ENCODE measurements around the gene CDHR3. TPM values are rescaled to one million over a fixed set of nuclear protein-coding genes. Genes with fewer than 3 reads are reported as not detected.

CDHR3 gene
- total and polyA plus RNA-seq, 2 donors (not counting 3 experiments of a cell fraction or from before 2014, with no cell fraction given): 0.46 to 2.3 TPM

- no peaks in the 10 kb centered on the region for H3K9me1 ChIP-seq (replicated peaks; ENCODE audit: control insufficient read depth, extremely low read depth, insufficient read depth, low read length)
- no peak for TF ChIP-seq FOS (IDR thresholded peaks at IDR 0.05; ENCODE audit: borderline replicate concordance, insufficient read depth, low read length)
- no peak for TF ChIP-seq MYC (IDR thresholded peaks at IDR 0.05; ENCODE audit: low read depth, low read length)
- TF ChIP-seq POLR2AphosphoS5 (IDR thresholded peaks at IDR 0.05; ENCODE audit: insufficient read depth, low read depth, low read length): no peak
- no peak for TF ChIP-seq POLR2A (IDR thresholded peaks at IDR 0.05; ENCODE audit: low read depth, low read length)
- TF ChIP-seq MAX (IDR thresholded peaks at IDR 0.05; ENCODE audit: insufficient read depth, insufficient read length): no peak
- TF ChIP-seq, protein P1, sequence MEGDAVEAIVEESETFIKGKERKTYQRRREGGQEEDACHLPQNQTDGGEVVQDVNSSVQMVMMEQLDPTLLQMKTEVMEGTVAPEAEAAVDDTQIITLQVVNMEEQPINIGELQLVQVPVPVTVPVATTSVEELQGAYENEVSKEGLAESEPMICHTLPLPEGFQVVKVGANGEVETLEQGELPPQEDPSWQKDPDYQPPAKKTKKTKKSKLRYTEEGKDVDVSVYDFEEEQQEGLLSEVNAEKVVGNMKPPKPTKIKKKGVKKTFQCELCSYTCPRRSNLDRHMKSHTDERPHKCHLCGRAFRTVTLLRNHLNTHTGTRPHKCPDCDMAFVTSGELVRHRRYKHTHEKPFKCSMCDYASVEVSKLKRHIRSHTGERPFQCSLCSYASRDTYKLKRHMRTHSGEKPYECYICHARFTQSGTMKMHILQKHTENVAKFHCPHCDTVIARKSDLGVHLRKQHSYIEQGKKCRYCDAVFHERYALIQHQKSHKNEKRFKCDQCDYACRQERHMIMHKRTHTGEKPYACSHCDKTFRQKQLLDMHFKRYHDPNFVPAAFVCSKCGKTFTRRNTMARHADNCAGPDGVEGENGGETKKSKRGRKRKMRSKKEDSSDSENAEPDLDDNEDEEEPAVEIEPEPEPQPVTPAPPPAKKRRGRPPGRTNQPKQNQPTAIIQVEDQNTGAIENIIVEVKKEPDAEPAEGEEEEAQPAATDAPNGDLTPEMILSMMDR (IDR thresholded peaks at IDR 0.05; ENCODE audit: extremely low read depth in 1 of 2, insufficient read depth in 1 of 2, low read depth in 1 of 2, low read length in 2 of 2): no peak
- TF ChIP-seq EZH2 (IDR thresholded peaks at IDR 0.05; ENCODE audit: borderline replicate concordance, low read depth, low read length, severe bottlenecking): no peak
- no peak for TF ChIP-seq JUN (IDR thresholded peaks at IDR 0.05; ENCODE audit: borderline replicate concordance, insufficient read depth, insufficient read length, low read depth)
- no peak for TF ChIP-seq GATA2 (IDR thresholded peaks at IDR 0.05; ENCODE audit: insufficient read depth, insufficient read length, low read depth, low read length)
- H3K36me3 ChIP-seq (ENCODE audit: control insufficient read depth in 2 of 2, extremely low read depth in 1 of 2, insufficient read depth in 2 of 2, low read length in 2 of 2): no peaks in the 10 kb centered on the region
- H4K20me1 ChIP-seq (replicated peaks; ENCODE audit: control insufficient read depth, extremely low read depth, insufficient read depth, low read length): no peaks in the 10 kb centered on the region
- CTCF ChIA-PET: interaction anchor here (0.6 to 8.8 kb wide), 3 partner anchors 99 to 111 kb away, joined by 3 to 209 read pairs (median 6); no protein-coding TSS in a partner anchor
- peaks cover 9 to 11% of the 10 kb centered on the region in 2 experiments for H3K27me3 ChIP-seq (ENCODE audit: control insufficient read depth in 2 of 2, insufficient read depth in 2 of 2, low read length in 2 of 2)
- H3K4me2 ChIP-seq (ENCODE audit: insufficient read depth, low read length): no peak overlapping the region
- no peaks in the 10 kb centered on the region for H3K9me3 ChIP-seq (replicated peaks; ENCODE audit: control insufficient read depth, insufficient read depth, low read length)
- POLR2A ChIA-PET: no interaction called here
- no peak for FAIRE-seq
- no peaks in the 10 kb centered on the region for H3K4me1 ChIP-seq (ENCODE audit: control insufficient read depth, extremely low read depth, insufficient read depth, low read length)
- DNase-seq (ENCODE audit: low read depth, low spot score): no peak
- dilution Hi-C loops (cut with MboI; ENCODE audit: extremely low pct_ligation_motif_present, low sequenced_read_pairs) (loop anchor here (25.0 kb wide), 1 partner anchor 107 kb away; no protein-coding TSS in a partner anchor), intact Hi-C loops (cut with micrococcal nuclease) (no loop called here)
- BruUV-seq (replicated peaks): no TSS peak
- H3K9ac ChIP-seq (replicated peaks; ENCODE audit: extremely low read depth, insufficient read depth, low read length): no peak overlapping the region
- H2AFZ ChIP-seq (ENCODE audit: low read depth, low read length): no peak overlapping the region
- H3K4me3 ChIP-seq (replicated peaks in 1 of 3; ENCODE audit: insufficient read depth in 1 of 3, low read depth in 1 of 3, low read length in 3 of 3): no peak overlapping the region
- H3K27ac ChIP-seq (ENCODE audit: insufficient read depth, low read depth, low read length): no peak overlapping the region
- H3K79me2 ChIP-seq (ENCODE audit: control insufficient read depth, insufficient read depth, low read length): no peaks in the 10 kb centered on the region
These were observed 92.0 kb downstream of the CDHR3 start for GRCh38 chr7:106054971-106055532.

All from endothelial cell of umbilical vein (primary cell).